GM10248 (cell line): Measurements from ENCODE around the gene PCSK5.

Experiments
- CTCF ChIA-PET: fragments of 300-600 bp; sonication (Branson Sonifier 250); formaldehyde crosslinking; extraction: SDS; loops from one replicate; lab custom pipeline; 2021; ENCODE audit warnings: antibody characterized with exemption; lab: Yijun Ruan, JAX
- POLR2A ChIA-PET: fragments of 350-650 bp; sonication (Branson Sonifier 250); formaldehyde crosslinking; extraction: SDS; loops from one replicate; lab custom pipeline; 2020; ENCODE audit warnings: antibody characterized with exemption; lab: Yijun Ruan, JAX
- DNase-seq: peaks from one replicate; pipeline ENCODE4 v3.0.0; 2012; ENCODE audit errors: extremely low spot score
- TF ChIP-seq, protein P1 (sequence below): IDR thresholded peaks from 2 replicates; pipeline ENCODE4 v1.5.1; 2012; ENCODE audit warnings: mild to moderate bottlenecking, low read depth; ENCODE audit errors: extremely low read depth, missing control alignments, control extremely low read depth

PCSK5 gene

DNA sequence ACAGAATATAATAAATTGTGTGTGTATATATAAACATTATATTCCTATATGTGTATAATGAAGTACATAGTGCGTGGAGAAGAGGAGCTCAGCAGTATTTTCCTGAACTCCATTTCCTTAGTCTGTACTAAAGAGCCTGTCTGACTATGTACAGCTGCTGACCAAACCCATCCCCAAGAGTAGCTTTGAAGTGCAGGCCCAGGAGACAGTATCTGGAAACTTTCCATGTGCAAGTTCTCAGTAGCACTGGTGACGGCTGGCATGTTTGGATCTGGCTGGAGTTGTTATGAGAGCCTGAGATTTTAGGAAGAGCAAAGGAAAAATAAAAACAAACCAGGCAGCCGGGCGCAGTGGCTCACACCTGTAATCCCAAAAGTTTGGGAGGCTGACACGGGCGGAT lies 259.5 kb downstream of the PCSK5 start:
- TF ChIP-seq, protein P1, sequence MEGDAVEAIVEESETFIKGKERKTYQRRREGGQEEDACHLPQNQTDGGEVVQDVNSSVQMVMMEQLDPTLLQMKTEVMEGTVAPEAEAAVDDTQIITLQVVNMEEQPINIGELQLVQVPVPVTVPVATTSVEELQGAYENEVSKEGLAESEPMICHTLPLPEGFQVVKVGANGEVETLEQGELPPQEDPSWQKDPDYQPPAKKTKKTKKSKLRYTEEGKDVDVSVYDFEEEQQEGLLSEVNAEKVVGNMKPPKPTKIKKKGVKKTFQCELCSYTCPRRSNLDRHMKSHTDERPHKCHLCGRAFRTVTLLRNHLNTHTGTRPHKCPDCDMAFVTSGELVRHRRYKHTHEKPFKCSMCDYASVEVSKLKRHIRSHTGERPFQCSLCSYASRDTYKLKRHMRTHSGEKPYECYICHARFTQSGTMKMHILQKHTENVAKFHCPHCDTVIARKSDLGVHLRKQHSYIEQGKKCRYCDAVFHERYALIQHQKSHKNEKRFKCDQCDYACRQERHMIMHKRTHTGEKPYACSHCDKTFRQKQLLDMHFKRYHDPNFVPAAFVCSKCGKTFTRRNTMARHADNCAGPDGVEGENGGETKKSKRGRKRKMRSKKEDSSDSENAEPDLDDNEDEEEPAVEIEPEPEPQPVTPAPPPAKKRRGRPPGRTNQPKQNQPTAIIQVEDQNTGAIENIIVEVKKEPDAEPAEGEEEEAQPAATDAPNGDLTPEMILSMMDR, result no peak
- no peak for DNase-seq
- ChIA-PET POLR2A (no interaction called here), CTCF (no interaction called here)

DNA sequence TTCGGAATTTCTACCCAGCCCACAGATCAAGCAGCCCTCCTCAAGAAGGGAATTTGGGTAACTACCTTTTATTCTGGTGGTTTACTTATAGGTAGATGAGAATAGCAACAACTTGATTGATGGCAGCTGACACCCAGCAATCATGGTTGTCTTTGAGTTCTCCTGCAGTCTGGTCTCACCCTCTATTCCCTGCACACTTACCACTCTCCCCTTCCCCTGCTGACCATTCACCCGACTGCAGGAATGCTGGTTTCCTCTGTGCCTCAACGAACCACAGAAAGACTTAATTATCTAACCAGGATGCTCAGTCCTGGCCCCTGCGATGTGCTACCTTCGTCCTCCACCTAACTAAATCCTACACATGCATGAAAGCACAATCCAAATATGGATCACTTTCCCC lies 260.8 kb downstream of the PCSK5 start:
- no peak for DNase-seq
- TF ChIP-seq, protein P1, result no peak
- ChIA-PET POLR2A (no interaction called here), CTCF (interaction anchor here (0.8 to 1.4 kb wide), 2 partner anchors 10 to 96 kb away, joined by 3 read pairs; no protein-coding TSS in a partner anchor)

GRCh38 chr9:76153339-76153738 lies 262.9 kb downstream of the PCSK5 start:
- ChIA-PET POLR2A (no interaction called here), CTCF (interaction anchor here (1.4 kb wide), 1 partner anchor 27 kb away, joined by 3 read pairs; no protein-coding TSS in a partner anchor)

GRCh38 chr9:76153902-76154629 lies 263.6 kb downstream of the PCSK5 start:
- TF ChIP-seq, protein P1, result no peak
- ChIA-PET CTCF (interaction anchor here (1.2 kb wide), 1 partner anchor 17 kb away, joined by 3 read pairs; no protein-coding TSS in a partner anchor), POLR2A (no interaction called here)
- no peak for DNase-seq

More at GRCh38 chr9:76153339-76153738, 262.9 kb downstream of the PCSK5 start:
- TF ChIP-seq, protein P1, result no peak
- DNase-seq, result no peak

- CTCF ChIA-PET, result interaction anchor here (1.1 kb wide), 1 partner anchor 9 kb away, joined by 3 read pairs; no protein-coding TSS in a partner anchor
- no peak for DNase-seq
- POLR2A ChIA-PET, result no interaction called here
- TF ChIP-seq, protein P1, result no peak
Measured at GRCh38 chr9:76155361-76155760, 264.9 kb downstream of the PCSK5 start.

DNA sequence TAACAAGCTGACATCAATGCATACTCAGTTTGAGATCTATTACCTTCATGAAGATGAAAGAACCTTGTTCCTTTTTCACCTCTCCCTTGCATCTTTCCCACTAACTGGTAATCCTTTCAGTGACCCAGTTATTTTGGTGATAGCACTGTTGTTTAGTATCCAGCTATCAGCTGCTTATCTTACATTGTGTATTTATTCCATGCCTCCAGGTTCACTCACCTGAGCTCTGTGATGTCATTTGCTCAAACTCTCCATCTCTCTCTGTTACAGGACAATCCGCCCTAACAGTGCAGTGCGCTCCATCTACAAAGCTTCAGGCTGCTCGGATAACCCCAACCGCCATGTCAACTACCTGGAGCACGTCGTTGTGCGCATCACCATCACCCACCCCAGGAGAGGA lies 268.2 kb downstream of the PCSK5 start:
- POLR2A ChIA-PET, result no interaction called here
- TF ChIP-seq, protein P1, result no peak
- CTCF ChIA-PET, result no interaction called here
- DNase-seq, result no peak
